ENCODE data around the gene PLXDC1.

- TF ChIP-seq POLR2A (IDR thresholded peaks at IDR 0.05) = no peak
- TF ChIP-seq, protein P1, sequence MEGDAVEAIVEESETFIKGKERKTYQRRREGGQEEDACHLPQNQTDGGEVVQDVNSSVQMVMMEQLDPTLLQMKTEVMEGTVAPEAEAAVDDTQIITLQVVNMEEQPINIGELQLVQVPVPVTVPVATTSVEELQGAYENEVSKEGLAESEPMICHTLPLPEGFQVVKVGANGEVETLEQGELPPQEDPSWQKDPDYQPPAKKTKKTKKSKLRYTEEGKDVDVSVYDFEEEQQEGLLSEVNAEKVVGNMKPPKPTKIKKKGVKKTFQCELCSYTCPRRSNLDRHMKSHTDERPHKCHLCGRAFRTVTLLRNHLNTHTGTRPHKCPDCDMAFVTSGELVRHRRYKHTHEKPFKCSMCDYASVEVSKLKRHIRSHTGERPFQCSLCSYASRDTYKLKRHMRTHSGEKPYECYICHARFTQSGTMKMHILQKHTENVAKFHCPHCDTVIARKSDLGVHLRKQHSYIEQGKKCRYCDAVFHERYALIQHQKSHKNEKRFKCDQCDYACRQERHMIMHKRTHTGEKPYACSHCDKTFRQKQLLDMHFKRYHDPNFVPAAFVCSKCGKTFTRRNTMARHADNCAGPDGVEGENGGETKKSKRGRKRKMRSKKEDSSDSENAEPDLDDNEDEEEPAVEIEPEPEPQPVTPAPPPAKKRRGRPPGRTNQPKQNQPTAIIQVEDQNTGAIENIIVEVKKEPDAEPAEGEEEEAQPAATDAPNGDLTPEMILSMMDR (IDR thresholded peaks at IDR 0.05) = no peak
- TF ChIP-seq POLR2AphosphoS5 (IDR thresholded peaks at IDR 0.05) = no peak
These were observed 76.8 kb downstream of the PLXDC1 start for GRCh38 chr17:39074676-39075075.
